ENCODE measurements around the gene CFAP300.

The CFAP300 gene

GRCh38 chr11:102071497-102072472 lies 24.5 kb downstream of the CFAP300 start:
- no peak for DNase-seq (ENCODE audit: low read depth in 3 of 3)

- DNase-seq (ENCODE audit: low read depth in 3 of 3): no peak
Observed at GRCh38 chr11:102073253-102073652, 26.0 kb downstream of the CFAP300 start.

GRCh38 chr11:102079625-102080024 lies 32.4 kb downstream of the CFAP300 start:
- DNase-seq (ENCODE audit: low read depth in 3 of 3): no peak

GRCh38 chr11:102081313-102081712 lies 34.1 kb downstream of the CFAP300 start:
- no peak for DNase-seq (ENCODE audit: low read depth in 3 of 3)

- no peak for DNase-seq (ENCODE audit: low read depth in 3 of 3)
Observed at GRCh38 chr11:102085864-102086551, 38.8 kb downstream of the CFAP300 start.

GRCh38 chr11:102097186-102097585 lies 49.9 kb downstream of the CFAP300 start:
- no peak for DNase-seq (ENCODE audit: low read depth in 3 of 3)

- no peak for DNase-seq (ENCODE audit: low read depth in 3 of 3)
Observed at GRCh38 chr11:102099755-102100154, 52.5 kb downstream of the CFAP300 start.

- DNase-seq (ENCODE audit: low read depth in 3 of 3): no peak
Observed at GRCh38 chr11:102108734-102109440, 61.6 kb downstream of the CFAP300 start.

- peak; percentile 37 to 56 (median 44) for DNase-seq (ENCODE audit: low read depth in 3 of 3)
Observed at GRCh38 chr11:102109896-102110760, 62.9 kb downstream of the CFAP300 start, which contains the start of gene YAP1. TSS of gene YAP1 (plus strand) at chr11:102110447. CDS start at chr11:102110849, 402 bp downstream.

- peak in 1 of 3 donors; percentile 8 for DNase-seq (ENCODE audit: low read depth in 3 of 3)
Observed at GRCh38 chr11:102110761-102111010, 63.4 kb downstream of the CFAP300 start.

GRCh38 chr11:102111011-102111786 lies 64.0 kb downstream of the CFAP300 start:
- DNase-seq (ENCODE audit: low read depth in 3 of 3): no peak

GRCh38 chr11:102111787-102112508 lies 64.7 kb downstream of the CFAP300 start:
- peak in 1 of 3 donors; percentile 5 for DNase-seq (ENCODE audit: low read depth in 3 of 3)

GRCh38 chr11:102112509-102112821 lies 65.2 kb downstream of the CFAP300 start:
- DNase-seq (ENCODE audit: low read depth in 3 of 3): no peak

- no peak for DNase-seq (ENCODE audit: low read depth in 3 of 3)
Observed at GRCh38 chr11:102114032-102114431, 66.8 kb downstream of the CFAP300 start.

- no peak for DNase-seq (ENCODE audit: low read depth in 3 of 3)
Observed at GRCh38 chr11:102115557-102115956, 68.3 kb downstream of the CFAP300 start.

GRCh38 chr11:102116453-102117205 lies 69.4 kb downstream of the CFAP300 start:
- DNase-seq (ENCODE audit: low read depth in 3 of 3): no peak

GRCh38 chr11:102117472-102118113 lies 70.4 kb downstream of the CFAP300 start:
- DNase-seq (ENCODE audit: low read depth in 3 of 3): no peak

- DNase-seq (ENCODE audit: low read depth in 3 of 3): no peak
Observed at GRCh38 chr11:102118937-102119336, 71.7 kb downstream of the CFAP300 start.

- DNase-seq (ENCODE audit: low read depth in 3 of 3): no peak
Observed at GRCh38 chr11:102119997-102120396, 72.8 kb downstream of the CFAP300 start.

All from stimulated activated CD4-positive, alpha-beta T cell treated with anti-CD3 and anti-CD28 coated beads, TNF-alpha, amount 100 ng/mL, for 48 hours (primary cell).